Stimulated activated naive CD8-positive, alpha-beta T cell treated with anti-CD3 and anti-CD28 coated beads, Interleukin-15, amount 100 ng/mL, for 72 hours (primary cell): Measurements from ENCODE around the gene IP6K1.
A peak's percentile ranks its signal among the peaks of the same experiment; 100 is the strongest.
"Not testable (repeated sequence)": the region's sequence is repeated elsewhere in the genome, so short reads cannot be mapped to it uniquely, and the experiment has no call there.

Experiments used
- ATAC-seq: fragments of 150-1000 bp; cut with Tn5 transposase; 2 replicates; pipeline ENCODE4 v1.10.0; 2021; ENCODE audit warnings: mild to moderate bottlenecking, moderate library complexity
- DNase-seq, 2 donors: peaks; one replicate each; pipeline ENCODE4 v3.0.0; 2021 to 2022
- H3K27ac Mint-ChIP-seq, 2 donors: one replicate each; pipeline ENCODE4 v1.8.0; 2022; ENCODE audit warnings: mild to moderate bottlenecking in 2 of 2, mixed read lengths in 2 of 2, moderate library complexity in 2 of 2
- H3K27me3 Mint-ChIP-seq: one replicate; pipeline ENCODE4 v1.8.0; 2022; ENCODE audit warnings: mixed read lengths
- H3K4me1 Mint-ChIP-seq: one replicate; pipeline ENCODE4 v1.8.0; 2022; ENCODE audit warnings: mild to moderate bottlenecking, mixed read lengths
- H3K4me3 Mint-ChIP-seq, 2 donors: one replicate each; pipeline ENCODE4 v1.8.0; 2022; ENCODE audit warnings: mild to moderate bottlenecking in 2 of 2, mixed read lengths in 2 of 2, moderate library complexity in 1 of 2
- H3K9me3 Mint-ChIP-seq, 2 donors: one replicate each; pipeline ENCODE4 v1.8.0; 2022; ENCODE audit warnings: mixed read lengths in 2 of 2

IP6K1 gene

GRCh38 chr3:49686769-49687423 is 99.4 kb downstream of the IP6K1 start:
- H3K27ac Mint-ChIP-seq, H3K27me3 Mint-ChIP-seq, H3K9me3 Mint-ChIP-seq: not testable (repeated sequence)
- DNase-seq (peak; percentile 51 to 64), ATAC-seq (peak; percentile 54)
- H3K4me1 Mint-ChIP-seq = peaks cover 55% of the 10 kb centered on the region
- peak overlapping the region; percentile 60 to 80 for H3K4me3 Mint-ChIP-seq

GRCh38 chr3:49686346-49686745 is 100.0 kb downstream of the IP6K1 start:
- peak overlapping the region; percentile 70 to 80 for H3K4me3 Mint-ChIP-seq
- peak; percentile 30 to 33 for DNase-seq
- H3K4me1 Mint-ChIP-seq = peaks cover 52% of the 10 kb centered on the region
- H3K9me3 Mint-ChIP-seq, H3K27ac Mint-ChIP-seq, H3K27me3 Mint-ChIP-seq: not testable (repeated sequence)
- peak; percentile 29 for ATAC-seq

GRCh38 chr3:49685846-49686245 is 100.5 kb downstream of the IP6K1 start:
- not testable (repeated sequence) for H3K27ac Mint-ChIP-seq
- peak; percentile 2 for ATAC-seq
- peak overlapping the region in 1 of 2 donors; percentile 42 for H3K4me3 Mint-ChIP-seq

GRCh38 chr3:49685103-49685502 is 101.2 kb downstream of the IP6K1 start:
- ATAC-seq, DNase-seq, H3K27me3 Mint-ChIP-seq, H3K9me3 Mint-ChIP-seq, H3K27ac Mint-ChIP-seq: not testable (repeated sequence)
- peaks cover 49% of the 10 kb centered on the region for H3K4me1 Mint-ChIP-seq
- H3K4me3 Mint-ChIP-seq = peak overlapping the region in 1 of 2 donors; percentile 41

More at GRCh38 chr3:49685846-49686245, 100.5 kb downstream of the IP6K1 start:
- not testable (repeated sequence) for H3K27me3 Mint-ChIP-seq, DNase-seq, H3K9me3 Mint-ChIP-seq
- peaks cover 49% of the 10 kb centered on the region for H3K4me1 Mint-ChIP-seq

- peaks cover 48% of the 10 kb centered on the region for H3K4me1 Mint-ChIP-seq
Measured at GRCh38 chr3:49684453-49684852, 101.9 kb downstream of the IP6K1 start.

GRCh38 chr3:49683162-49683561 is 103.2 kb downstream of the IP6K1 start:
- Mint-ChIP-seq H3K27ac (no peak overlapping the region), H3K4me3 (no peak overlapping the region), H3K9me3 (no peaks in the 10 kb centered on the region), H3K4me1 (peaks cover 36% of the 10 kb centered on the region), H3K27me3 (no peaks in the 10 kb centered on the region)
- ATAC-seq = no peak
- no peak for DNase-seq

More at GRCh38 chr3:49684453-49684852, 101.9 kb downstream of the IP6K1 start:
- ATAC-seq, DNase-seq, H3K4me3 Mint-ChIP-seq, H3K27ac Mint-ChIP-seq, H3K27me3 Mint-ChIP-seq, H3K9me3 Mint-ChIP-seq: not testable (repeated sequence)

- Mint-ChIP-seq H3K4me3 (no peak overlapping the region), H3K27me3 (no peaks in the 10 kb centered on the region), H3K4me1 (peaks cover 37% of the 10 kb centered on the region), H3K9me3 (no peaks in the 10 kb centered on the region), H3K27ac (no peak overlapping the region)
- DNase-seq (no peak), ATAC-seq (no peak)
Measured at GRCh38 chr3:49681543-49681942, 104.8 kb downstream of the IP6K1 start.

- H3K4me1 Mint-ChIP-seq = peaks cover 36% of the 10 kb centered on the region
- DNase-seq = no peak
- H3K27ac Mint-ChIP-seq = no peak overlapping the region
Measured at GRCh38 chr3:49681232-49681522, 105.2 kb downstream of the IP6K1 start.

GRCh38 chr3:49680493-49681231 is 105.7 kb downstream of the IP6K1 start:
- Mint-ChIP-seq H3K27ac (peak overlapping the region in 1 of 2 donors; percentile 79), H3K4me3 (no peak overlapping the region), H3K9me3 (no peaks in the 10 kb centered on the region), H3K27me3 (no peaks in the 10 kb centered on the region), H3K4me1 (peaks cover 40% of the 10 kb centered on the region)
- no peak for DNase-seq
- no peak for ATAC-seq

More at GRCh38 chr3:49681232-49681522, 105.2 kb downstream of the IP6K1 start:
- ATAC-seq = no peak
- no peak overlapping the region for H3K4me3 Mint-ChIP-seq
- no peaks in the 10 kb centered on the region for H3K9me3 Mint-ChIP-seq
- no peaks in the 10 kb centered on the region for H3K27me3 Mint-ChIP-seq

- Mint-ChIP-seq H3K4me3 (peak overlapping the region in 1 of 2 donors; percentile 89), H3K9me3 (no peaks in the 10 kb centered on the region), H3K27me3 (no peaks in the 10 kb centered on the region), H3K27ac (no peak overlapping the region), H3K4me1 (peaks cover 58% of the 10 kb centered on the region)
- DNase-seq (no peak), ATAC-seq (no peak)
Measured at GRCh38 chr3:49675912-49676311, 110.4 kb downstream of the IP6K1 start.

GRCh38 chr3:49674497-49674983 is 111.8 kb downstream of the IP6K1 start:
- peak; percentile 36 for ATAC-seq
- no peaks in the 10 kb centered on the region for H3K9me3 Mint-ChIP-seq
- H3K4me1 Mint-ChIP-seq = peaks cover 45% of the 10 kb centered on the region
- peak overlapping the region in 1 of 2 donors; percentile 98 for H3K27ac Mint-ChIP-seq
- H3K27me3 Mint-ChIP-seq = no peaks in the 10 kb centered on the region
- no peak for DNase-seq
- H3K4me3 Mint-ChIP-seq = peak overlapping the region; percentile 89
